ENCODE results near the gene ABHD18. TPM values are rescaled to one million over a fixed set of nuclear protein-coding genes. Genes with fewer than 3 reads are reported as not detected.
A peak's percentile ranks its signal among the peaks of the same experiment; 100 is the strongest.
"Not testable (repeated sequence)": the region's sequence is repeated elsewhere in the genome, so short reads cannot be mapped to it uniquely, and the experiment has no call there.

Gene ABHD18
- total RNA-seq, 1 experiment from 2014 or later = 6.9 TPM

GRCh38 chr4:127967141-127967775 is 2.1 kb downstream of the ABHD18 start:
- Histone ChIP-seq H3K4me3 (no peak overlapping the region), H3K4me1 (replicated peaks) (peaks cover 5% of the 10 kb centered on the region)
- DNase-seq (ENCODE audit: low read depth in 1 of 2, low spot score in 2 of 2) = no peak

GRCh38 chr4:127968586-127968985 is 3.4 kb downstream of the ABHD18 start:
- Histone ChIP-seq H3K4me3 (no peak overlapping the region), H3K9me3 (replicated peaks) (no peaks in the 10 kb centered on the region), H3K27ac (no peak overlapping the region), H3K36me3 (peaks cover 16% of the 10 kb centered on the region), H3K4me1 (replicated peaks) (peaks cover 5% of the 10 kb centered on the region), H3K27me3 (replicated peaks) (no peaks in the 10 kb centered on the region)
- DNase-seq (ENCODE audit: low read depth in 1 of 2, low spot score in 2 of 2) = no peak

More at GRCh38 chr4:127967141-127967775, 2.1 kb downstream of the ABHD18 start:
- Histone ChIP-seq H3K36me3 (peaks cover 14% of the 10 kb centered on the region), H3K9me3 (replicated peaks) (no peaks in the 10 kb centered on the region), H3K27ac (no peak overlapping the region), H3K27me3 (replicated peaks) (no peaks in the 10 kb centered on the region)

GRCh38 chr4:127970925-127971324 is 5.7 kb downstream of the ABHD18 start:
- H3K36me3 ChIP-seq = peaks cover 11% of the 10 kb centered on the region
- not testable (repeated sequence) for H3K9me3 ChIP-seq (replicated peaks); DNase-seq (ENCODE audit: low read depth in 1 of 2, low spot score in 2 of 2)

GRCh38 chr4:127975121-127975770 is 10.0 kb downstream of the ABHD18 start:
- DNase-seq (ENCODE audit: low read depth in 1 of 2, low spot score in 2 of 2) = no peak
- H3K27me3 ChIP-seq (replicated peaks) = no peaks in the 10 kb centered on the region
- H3K4me1 ChIP-seq (replicated peaks) = no peaks in the 10 kb centered on the region
- no peaks in the 10 kb centered on the region for H3K9me3 ChIP-seq (replicated peaks)
- no peak overlapping the region for H3K27ac ChIP-seq
- peaks cover 7% of the 10 kb centered on the region for H3K36me3 ChIP-seq
- no peak overlapping the region for H3K4me3 ChIP-seq

More at GRCh38 chr4:127970925-127971324, 5.7 kb downstream of the ABHD18 start:
- H3K27ac ChIP-seq; H3K27me3 ChIP-seq (replicated peaks); H3K4me1 ChIP-seq (replicated peaks); H3K4me3 ChIP-seq: not testable (repeated sequence)

GRCh38 chr4:127978930-127979329 is 13.7 kb downstream of the ABHD18 start:
- no peaks in the 10 kb centered on the region for H3K4me1 ChIP-seq (replicated peaks)
- no peak overlapping the region for H3K4me3 ChIP-seq
- no peaks in the 10 kb centered on the region for H3K27me3 ChIP-seq (replicated peaks)
- H3K9me3 ChIP-seq (replicated peaks) = no peaks in the 10 kb centered on the region
- peaks cover 4% of the 10 kb centered on the region for H3K36me3 ChIP-seq
- no peak for DNase-seq (ENCODE audit: low read depth in 1 of 2, low spot score in 2 of 2)
- H3K27ac ChIP-seq = no peak overlapping the region

GRCh38 chr4:127982445-127982844 is 17.2 kb downstream of the ABHD18 start:
- Histone ChIP-seq H3K4me3 (no peak overlapping the region), H3K27ac (no peak overlapping the region), H3K36me3 (peaks cover 19% of the 10 kb centered on the region), H3K9me3 (replicated peaks) (no peaks in the 10 kb centered on the region), H3K4me1 (replicated peaks) (no peaks in the 10 kb centered on the region), H3K27me3 (replicated peaks) (no peaks in the 10 kb centered on the region)
- no peak for DNase-seq (ENCODE audit: low read depth in 1 of 2, low spot score in 2 of 2)

GRCh38 chr4:127985989-127986388 is 20.8 kb downstream of the ABHD18 start:
- Histone ChIP-seq H3K9me3 (replicated peaks) (no peaks in the 10 kb centered on the region), H3K27me3 (replicated peaks) (no peaks in the 10 kb centered on the region), H3K4me1 (replicated peaks) (no peaks in the 10 kb centered on the region), H3K27ac (no peak overlapping the region), H3K36me3 (peaks cover 25% of the 10 kb centered on the region), H3K4me3 (no peak overlapping the region)
- no peak for DNase-seq (ENCODE audit: low read depth in 1 of 2, low spot score in 2 of 2)

- Histone ChIP-seq H3K9me3 (replicated peaks) (no peaks in the 10 kb centered on the region), H3K4me1 (replicated peaks) (no peaks in the 10 kb centered on the region), H3K27ac (no peak overlapping the region), H3K36me3 (peaks cover 25% of the 10 kb centered on the region), H3K4me3 (no peak overlapping the region), H3K27me3 (replicated peaks) (no peaks in the 10 kb centered on the region)
- DNase-seq (ENCODE audit: low read depth in 1 of 2, low spot score in 2 of 2) = no peak
Observed at GRCh38 chr4:127988638-127989037, 23.4 kb downstream of the ABHD18 start.

GRCh38 chr4:127993151-127993550 is 27.9 kb downstream of the ABHD18 start:
- Histone ChIP-seq H3K4me1 (replicated peaks) (no peaks in the 10 kb centered on the region), H3K27me3 (replicated peaks) (no peaks in the 10 kb centered on the region), H3K4me3 (no peak overlapping the region), H3K36me3 (peaks cover 6% of the 10 kb centered on the region), H3K27ac (no peak overlapping the region), H3K9me3 (replicated peaks) (no peaks in the 10 kb centered on the region)
- no peak for DNase-seq (ENCODE audit: low read depth in 1 of 2, low spot score in 2 of 2)

GRCh38 chr4:127995776-127996175 is 30.6 kb downstream of the ABHD18 start:
- no peaks in the 10 kb centered on the region for H3K27me3 ChIP-seq (replicated peaks)
- no peak overlapping the region for H3K27ac ChIP-seq
- no peaks in the 10 kb centered on the region; the same call in 1 of the 2 replicates for H3K36me3 ChIP-seq
- H3K4me3 ChIP-seq = no peak overlapping the region
- DNase-seq (ENCODE audit: low read depth in 1 of 2, low spot score in 2 of 2) = peak in 1 of 2 experiments; percentile 9
- no peaks in the 10 kb centered on the region for H3K9me3 ChIP-seq (replicated peaks)
- H3K4me1 ChIP-seq (replicated peaks) = no peaks in the 10 kb centered on the region

GRCh38 chr4:127996521-127996920 is 31.3 kb downstream of the ABHD18 start:
- not testable (repeated sequence) for H3K4me1 ChIP-seq (replicated peaks); H3K36me3 ChIP-seq; H3K4me3 ChIP-seq; H3K9me3 ChIP-seq (replicated peaks); H3K27ac ChIP-seq; H3K27me3 ChIP-seq (replicated peaks); DNase-seq (ENCODE audit: low read depth in 1 of 2, low spot score in 2 of 2)

GRCh38 chr4:127997534-127998388 is 32.6 kb downstream of the ABHD18 start:
- Histone ChIP-seq H3K4me1 (replicated peaks) (no peaks in the 10 kb centered on the region), H3K4me3 (no peak overlapping the region), H3K27ac (no peak overlapping the region), H3K36me3 (peaks cover 1% of the 10 kb centered on the region; the same call in 1 of the 2 replicates), H3K9me3 (replicated peaks) (no peaks in the 10 kb centered on the region), H3K27me3 (replicated peaks) (no peaks in the 10 kb centered on the region)
- no peak for DNase-seq (ENCODE audit: low read depth in 1 of 2, low spot score in 2 of 2)

- H3K27ac ChIP-seq = no peak overlapping the region
- H3K36me3 ChIP-seq = 0 out of 2 replicates have a peak, but pooled peaks cover 8% of the 10 kb centered on the region
- no peaks in the 10 kb centered on the region for H3K4me1 ChIP-seq (replicated peaks)
- no peaks in the 10 kb centered on the region for H3K27me3 ChIP-seq (replicated peaks)
- no peak for DNase-seq (ENCODE audit: low read depth in 1 of 2, low spot score in 2 of 2)
- no peaks in the 10 kb centered on the region for H3K9me3 ChIP-seq (replicated peaks)
- H3K4me3 ChIP-seq = no peak overlapping the region
Observed at GRCh38 chr4:128006592-128006991, 41.4 kb downstream of the ABHD18 start.

GRCh38 chr4:128009428-128009827 is 44.2 kb downstream of the ABHD18 start:
- H3K36me3 ChIP-seq = peaks cover 11% of the 10 kb centered on the region; the same call in 1 of the 2 replicates
- H3K27me3 ChIP-seq (replicated peaks) = no peaks in the 10 kb centered on the region
- DNase-seq (ENCODE audit: low read depth in 1 of 2, low spot score in 2 of 2) = no peak
- no peaks in the 10 kb centered on the region for H3K4me1 ChIP-seq (replicated peaks)
- no peak overlapping the region for H3K27ac ChIP-seq
- no peaks in the 10 kb centered on the region for H3K9me3 ChIP-seq (replicated peaks)
- no peak overlapping the region for H3K4me3 ChIP-seq
